PC-9 (cell line): ENCODE measurements around the gene PLEKHA5. TPM values are rescaled to one million over a fixed set of nuclear protein-coding genes. Genes with fewer than 3 reads are reported as not detected.

Experiments
- BruUV-seq: library from RNA; stranded (reverse); fragments of 400-500 nt; replicated peaks from 2 replicates; lab custom pipeline; 2021; lab: Mats Ljungman, UMichigan
- CTCF ChIA-PET: fragments of 300-600 bp; sonication (Branson Sonifier 250); formaldehyde crosslinking; loops from one replicate; lab custom pipeline; 2022; ENCODE audit warnings: antibody characterized with exemption; lab: Charles Lee
- POLR2A ChIA-PET: fragments of 300-600 bp; sonication (Branson Sonifier 250); formaldehyde crosslinking; loops from one replicate; lab custom pipeline; 2022; ENCODE audit warnings: antibody characterized with exemption; ENCODE audit not compliant: unreplicated experiment; lab: Charles Lee
- DNase-seq, 2 experiments: peaks; one replicate each; pipeline versions ENCODE4 v3.0.0 to v3.0.0-alpha.2; 2015 to 2022; ENCODE audit warnings: mixed read lengths in 1 of 2
- H2AFZ ChIP-seq: fragments of 200-600 bp; sonication (generic); 2 replicates; pipeline ENCODE4 v1.8.1; 2017; ENCODE audit warnings: antibody characterized with exemption
- H3F3A ChIP-seq: fragments of 200-600 bp; sonication (generic); 2 replicates; pipeline ENCODE4 v1.8.1; 2017; ENCODE audit warnings: antibody characterized with exemption, mild to moderate bottlenecking, low read depth; ENCODE audit not compliant: insufficient read depth
- H3K27ac ChIP-seq: fragments of 200-600 bp; sonication (generic); 2 replicates; pipeline ENCODE4 v1.6.1; 2016; ENCODE audit warnings: mixed run types
- H3K27me3 ChIP-seq: fragments of 200-600 bp; sonication (generic); 2 replicates; pipeline ENCODE4 v1.6.1; 2016; ENCODE audit warnings: low read depth, mixed run types; ENCODE audit not compliant: insufficient read depth
- H3K36me3 ChIP-seq: fragments of 200-600 bp; sonication (generic); 2 replicates; pipeline ENCODE4 v1.6.1; 2016; ENCODE audit warnings: low read depth, mixed run types
- H3K4me1 ChIP-seq: fragments of 200-600 bp; sonication (generic); replicated peaks from 2 replicates; pipeline ENCODE4 v1.6.1; 2016; ENCODE audit warnings: mixed run types; ENCODE audit not compliant: insufficient read depth
- H3K4me2 ChIP-seq: fragments of 200-600 bp; sonication (generic); 2 replicates; pipeline ENCODE4 v1.6.1; 2017; ENCODE audit warnings: mixed run types
- H3K4me3 ChIP-seq: fragments of 200-600 bp; sonication (generic); 2 replicates; pipeline ENCODE4 v1.6.1; 2016; ENCODE audit warnings: mixed run types
- H3K79me2 ChIP-seq: fragments of 200-600 bp; sonication (generic); 2 replicates; pipeline ENCODE4 v1.6.1; 2017; ENCODE audit warnings: low read depth, mixed run types
- H3K9me2 ChIP-seq: fragments of 200-600 bp; sonication (generic); 2 replicates; pipeline ENCODE4 v1.8.1; 2017; ENCODE audit warnings: mild to moderate bottlenecking; ENCODE audit not compliant: insufficient read depth
- H3K9me3 ChIP-seq: fragments of 200-600 bp; sonication (generic); 2 replicates; pipeline ENCODE4 v1.8.1; 2016; ENCODE audit warnings: low read depth; ENCODE audit not compliant: insufficient read depth
- H4K20me1 ChIP-seq: fragments of 200-600 bp; sonication (generic); 2 replicates; pipeline ENCODE4 v1.8.1; 2017; ENCODE audit not compliant: insufficient read depth
- CTCF ChIP-seq: fragments of 200-600 bp; sonication (generic); conservative IDR thresholded peaks from 2 replicates; pipeline ENCODE4 v1.6.1; 2017; ENCODE audit warnings: mixed run types, antibody characterized with exemption, mild to moderate bottlenecking, moderate library complexity
- EZH2 ChIP-seq: fragments of 200-600 bp; sonication (generic); IDR thresholded peaks from 2 replicates; pipeline ENCODE4 v1.8.0; 2017; ENCODE audit warnings: antibody characterized with exemption, low read depth
- intact Hi-C: fragments of 100-400 bp; cut with micrococcal nuclease; formaldehyde crosslinking; loops from one replicate; pipeline ENCODE4 v1.10.0; 2022; ENCODE audit not compliant: unreplicated experiment
- total RNA-seq: library from RNA; stranded (reverse); gene quantifications from 2 replicates; pipeline ENCODE4 v1.2.3, GENCODE V29; 2021

PLEKHA5 gene
- total RNA-seq, 1 experiment from 2014 or later, result 54.1 TPM

GRCh38 chr12:19260135-19260534 lies 130.6 kb downstream of the PLEKHA5 start:
- Histone ChIP-seq H3K27me3 (no peaks in the 10 kb centered on the region), H4K20me1 (no peaks in the 10 kb centered on the region), H3K4me3 (no peak overlapping the region), H3K36me3 (no peaks in the 10 kb centered on the region), H3K4me1 (no peaks in the 10 kb centered on the region), H2AFZ (no peak overlapping the region), H3F3A (0 out of 2 replicates have a peak, but pooled peaks cover 4% of the 10 kb centered on the region), H3K9me3 (no peaks in the 10 kb centered on the region), H3K27ac (no peak overlapping the region), H3K4me2 (no peak overlapping the region), H3K79me2 (no peaks in the 10 kb centered on the region), H3K9me2 (0 out of 2 replicates have a peak, but pooled peaks cover 3% of the 10 kb centered on the region)
- no peak for TF ChIP-seq EZH2
- TF ChIP-seq CTCF, result no peak
- CTCF ChIA-PET, result no interaction called here
- no peak for DNase-seq
- POLR2A ChIA-PET, result interaction anchor here (0.7 kb wide), 1 partner anchor 345 kb away, joined by 3 read pairs; no protein-coding TSS in a partner anchor
- intact Hi-C loops, result no loop called here
- BruUV-seq, result no TSS peak

- H2AFZ ChIP-seq, result no peak overlapping the region
- no peaks in the 10 kb centered on the region for H3K79me2 ChIP-seq
- H3F3A ChIP-seq, result 0 out of 2 replicates have a peak, but pooled peaks cover 4% of the 10 kb centered on the region
- H3K27ac ChIP-seq, result no peak overlapping the region
- ChIA-PET CTCF (no interaction called here), POLR2A (interaction anchor here (0.6 kb wide), 1 partner anchor 15 kb away, joined by 3 read pairs; no protein-coding TSS in a partner anchor)
- H3K27me3 ChIP-seq, result no peaks in the 10 kb centered on the region
- no TSS peak for BruUV-seq
- H3K9me2 ChIP-seq, result 0 out of 2 replicates have a peak, but pooled peaks cover 3% of the 10 kb centered on the region
- H3K9me3 ChIP-seq, result no peaks in the 10 kb centered on the region
- no peak overlapping the region for H3K4me2 ChIP-seq
- no peaks in the 10 kb centered on the region for H3K36me3 ChIP-seq
- no peak for DNase-seq
- H3K4me3 ChIP-seq, result no peak overlapping the region
- H4K20me1 ChIP-seq, result no peaks in the 10 kb centered on the region
- no peaks in the 10 kb centered on the region for H3K4me1 ChIP-seq
- TF ChIP-seq EZH2 (no peak), CTCF (no peak)
- intact Hi-C loops, result no loop called here
These were observed 132.2 kb downstream of the PLEKHA5 start for GRCh38 chr12:19261773-19262172.

- no peak overlapping the region for H2AFZ ChIP-seq
- H3K36me3 ChIP-seq, result no peaks in the 10 kb centered on the region; the same call in 1 of the 2 replicates
- H3K27me3 ChIP-seq, result no peaks in the 10 kb centered on the region
- TF ChIP-seq CTCF (no peak), EZH2 (no peak)
- H3K4me2 ChIP-seq, result no peak overlapping the region
- intact Hi-C loops, result no loop called here
- CTCF ChIA-PET, result no interaction called here
- H3K4me3 ChIP-seq, result no peak overlapping the region
- POLR2A ChIA-PET, result no interaction called here
- H3K27ac ChIP-seq, result no peak overlapping the region
- H4K20me1 ChIP-seq, result no peaks in the 10 kb centered on the region
- DNase-seq, result no peak
- no peaks in the 10 kb centered on the region for H3K4me1 ChIP-seq
- no TSS peak for BruUV-seq
- H3F3A ChIP-seq, result no peaks in the 10 kb centered on the region
- H3K9me3 ChIP-seq, result no peaks in the 10 kb centered on the region
- H3K79me2 ChIP-seq, result no peaks in the 10 kb centered on the region
- H3K9me2 ChIP-seq, result 0 out of 2 replicates have a peak, but pooled peaks cover 3% of the 10 kb centered on the region
These were observed 134.1 kb downstream of the PLEKHA5 start for GRCh38 chr12:19263672-19264071.
